SK-N-SH (cell line): ENCODE measurements around the gene CENPN. TPM values are rescaled to one million over a fixed set of nuclear protein-coding genes. Genes with fewer than 3 reads are reported as not detected.

Experiments
- CTCF ChIA-PET: fragments of 300-600, 350-600 bp; formaldehyde crosslinking; extraction: SDS; loops from one replicate; lab custom pipeline; 2021; lab: Yijun Ruan, JAX
- POLR2A ChIA-PET: fragments of 350-600 bp; sonication (Branson Sonifier 250); formaldehyde crosslinking; extraction: SDS; loops from one replicate; lab custom pipeline; 2020; ENCODE audit warnings: antibody characterized with exemption, inconsistent platforms; lab: Yijun Ruan, JAX
- DNase-seq: peaks from one replicate; pipeline ENCODE4 v3.0.0; 2012
- H2AFZ ChIP-seq: fragments of 200-600 bp; sonication (generic); 2 replicates; pipeline ENCODE4 v1.8.1; 2016; ENCODE audit warnings: antibody characterized with exemption, mild to moderate bottlenecking, low read depth
- H3F3A ChIP-seq: fragments of 200-600 bp; sonication (generic); replicated peaks from 2 replicates; pipeline ENCODE3; 2016; ENCODE audit warnings: antibody characterized with exemption, mild to moderate bottlenecking; ENCODE audit not compliant: insufficient read depth
- H3K27ac ChIP-seq, 2 experiments: fragments of 200-500 bp in 1 of 2; fragments of 200-600 bp in 1 of 2; sonication (Bioruptor generic) in 1 of 2; sonication (generic), shearing (Covaris generic) in 1 of 2; 2 replicates each; pipeline versions ENCODE4 v1.5.1 to v1.6.1; 2014 to 2016; ENCODE audit warnings: low read depth in 2 of 2, inconsistent platforms in 1 of 2, low read length in 1 of 2, mild to moderate bottlenecking in 1 of 2, mixed read lengths in 1 of 2
- H3K27me3 ChIP-seq: fragments of 200-600 bp; sonication (generic), shearing (Covaris generic); 2 replicates; pipeline ENCODE4 v1.6.1; 2016; ENCODE audit warnings: mixed run types; ENCODE audit not compliant: insufficient read depth
- H3K36me3 ChIP-seq, 2 experiments: fragments of 200-500 bp in 1 of 2; fragments of 200-600 bp in 1 of 2; sonication (Bioruptor generic) in 1 of 2; sonication (generic) in 1 of 2; replicated peaks in 1 of 2; 2 replicates each; pipeline versions ENCODE3 to v1.5.1; 2014 to 2016; ENCODE audit warnings: low read length in 1 of 2, mild to moderate bottlenecking in 1 of 2; ENCODE audit not compliant: insufficient read depth in 2 of 2, control insufficient read depth in 1 of 2
- H3K4me1 ChIP-seq, 2 experiments: fragments of 200-500 bp in 1 of 2; fragments of 200-600 bp in 1 of 2; sonication (Bioruptor generic) in 1 of 2; sonication (generic), shearing (Covaris generic) in 1 of 2; 2 replicates each; pipeline versions ENCODE4 v1.5.1 to v1.6.1; 2014 to 2016; ENCODE audit warnings: low read depth in 1 of 2, low read length in 1 of 2, mixed run types in 1 of 2; ENCODE audit not compliant: insufficient read depth in 2 of 2, control insufficient read depth in 1 of 2
- H3K4me2 ChIP-seq: fragments of 200-600 bp; sonication (generic), shearing (Covaris generic); 2 replicates; pipeline ENCODE4 v1.6.1; 2017; ENCODE audit warnings: mixed run types
- H3K4me3 ChIP-seq, 2 experiments: fragments of 200-500 bp in 1 of 2; fragments of 200-600 bp in 1 of 2; sonication (Bioruptor generic) in 1 of 2; sonication (generic), shearing (Covaris generic) in 1 of 2; 2 replicates each; pipeline versions ENCODE4 v1.5.1 to v1.8.1; 2014 to 2016; ENCODE audit warnings: low read depth in 2 of 2, inconsistent platforms in 1 of 2, low read length in 1 of 2, mild to moderate bottlenecking in 1 of 2, mixed read lengths in 1 of 2, moderate library complexity in 1 of 2
- H3K79me2 ChIP-seq: fragments of 200-600 bp; sonication (generic); 2 replicates; pipeline ENCODE4 v1.8.1; 2017; ENCODE audit warnings: mild to moderate bottlenecking; ENCODE audit not compliant: insufficient read depth
- H3K9ac ChIP-seq: fragments of 200-600 bp; sonication (generic); 2 replicates; pipeline ENCODE4 v1.6.1; 2017; ENCODE audit warnings: mixed run types
- H3K9me2 ChIP-seq: fragments of 200-600 bp; sonication (generic); 2 replicates; pipeline ENCODE4 v1.6.1; 2017; ENCODE audit warnings: mixed run types
- H3K9me3 ChIP-seq: fragments of 200-600 bp; sonication (generic); 2 replicates; pipeline ENCODE4 v1.6.1; 2017; ENCODE audit warnings: mixed run types, mild to moderate bottlenecking, moderate library complexity
- H4K20me1 ChIP-seq: fragments of 200-600 bp; sonication (generic); 2 replicates; pipeline ENCODE4 v1.6.1; 2017; ENCODE audit warnings: mild to moderate bottlenecking, mixed run types; ENCODE audit not compliant: insufficient read depth
- FOXM1 ChIP-seq: IDR thresholded peaks from 2 replicates; pipeline ENCODE4 v1.4.0; 2012; ENCODE audit warnings: low read depth, mild to moderate bottlenecking
- MEF2A ChIP-seq: IDR thresholded peaks from 2 replicates; pipeline ENCODE4 v1.4.0; 2012; ENCODE audit warnings: low read depth, borderline replicate concordance
- MXI1 ChIP-seq: IDR thresholded peaks from 2 replicates; pipeline ENCODE4 v1.6.1; 2012; ENCODE audit warnings: mild to moderate bottlenecking, low read depth, low read length, improper control_type of control experiment
- NRF1 ChIP-seq: IDR thresholded peaks from 2 replicates; pipeline ENCODE4 v1.6.1; 2012; ENCODE audit warnings: low read depth, mild to moderate bottlenecking, low read length
- TCF12 ChIP-seq: IDR thresholded peaks from 2 replicates; pipeline ENCODE4 v1.4.0; 2012
- TEAD4 ChIP-seq: IDR thresholded peaks from 2 replicates; pipeline ENCODE4 v1.4.0; 2012; ENCODE audit warnings: mild to moderate bottlenecking, borderline replicate concordance; ENCODE audit not compliant: insufficient read depth
- WGBS: methylation state at CpG from one replicate; pipeline ENCODE4 v1.1.6; 2017; ENCODE audit warnings: low lambda C conversion rate; 5-methylcytosine and 5-hydroxymethylcytosine counted together
- polyA plus RNA-seq, 3 experiments: library from polyadenylated mRNA; depleted of rRNA; stranded (reverse); fragments of >200 nt; gene quantifications; 2 replicates each; pipeline ENCODE4 v1.2.3, GENCODE V29; 2012
- TF ChIP-seq, protein P1 (sequence below): IDR thresholded peaks from 2 replicates; pipeline ENCODE4 v1.4.0; 2012; ENCODE audit warnings: low read depth
- TF ChIP-seq, protein P2 (sequence below): IDR thresholded peaks from 2 replicates; pipeline ENCODE4 v1.4.0; 2012; ENCODE audit warnings: low read depth, borderline replicate concordance
- TF ChIP-seq, protein P3 (sequence below): IDR thresholded peaks from 2 replicates; pipeline ENCODE4 v1.6.1; 2012; ENCODE audit warnings: mild to moderate bottlenecking, low read depth, low read length, moderate library complexity

The CENPN gene
- polyA plus RNA-seq, 1 of the 3 experiments (the other 2 are of a cell fraction): 35.3 TPM

DNA sequence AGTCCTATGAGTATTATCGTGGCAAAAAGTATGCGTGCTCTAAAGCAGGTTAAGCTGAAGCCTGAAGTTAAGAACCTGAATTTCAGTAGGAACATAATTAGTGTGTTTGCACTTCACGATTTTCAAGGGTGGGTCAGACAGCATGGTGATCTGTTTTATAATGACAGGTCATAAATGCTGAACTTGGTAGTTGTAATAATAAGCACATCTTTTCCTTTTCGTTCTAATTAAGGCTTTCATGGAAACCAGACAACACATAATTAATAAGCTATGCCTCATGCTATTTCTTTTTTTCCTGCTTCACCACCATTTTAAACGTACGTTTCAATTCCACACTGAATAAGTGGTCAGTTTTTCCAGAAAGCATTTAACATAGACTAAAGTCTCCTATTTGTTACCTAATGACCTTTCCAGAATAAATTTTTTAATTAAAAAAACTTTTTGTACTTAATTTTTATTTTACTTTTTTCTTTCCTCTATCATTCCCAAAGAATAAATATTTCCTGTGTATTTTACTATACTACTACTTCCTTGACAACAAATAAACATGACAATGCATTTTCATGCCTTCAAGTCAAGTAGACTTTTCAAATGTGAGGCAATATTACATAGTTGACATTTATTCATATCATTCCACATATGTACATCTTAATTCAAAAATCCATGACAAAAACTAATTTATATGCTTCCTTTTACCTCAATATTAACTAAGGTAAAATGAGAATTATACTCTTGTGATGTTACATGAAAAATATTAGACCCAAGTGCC lies 22.7 kb upstream of the CENPN start:
- no peak for TF ChIP-seq FOXM1
- peaks cover 0 to 5% of the 10 kb centered on the region in 2 experiments for H3K36me3 ChIP-seq
- POLR2A ChIA-PET: no interaction called here
- peaks cover 0 to 2% of the 10 kb centered on the region in 2 experiments; a peak in 1 of 4 replicates for H3K4me1 ChIP-seq
- no peaks in the 10 kb centered on the region for H3K9me2 ChIP-seq
- H3K9ac ChIP-seq: no peak overlapping the region
- H2AFZ ChIP-seq: no peak overlapping the region
- CTCF ChIA-PET: interaction anchor here (2.0 kb wide), 1 partner anchor 10 kb away, joined by 13 read pairs; no protein-coding TSS in a partner anchor
- WGBS: 90% methylated on average over 6 of the region's 6 CpGs
- no peak for DNase-seq
- no peaks in the 10 kb centered on the region for H3K27me3 ChIP-seq
- peaks cover 68% of the 10 kb centered on the region for H3K79me2 ChIP-seq
- no peak overlapping the region for H3K27ac ChIP-seq
- H3K4me3 ChIP-seq: no peak overlapping the region
- H3K9me3 ChIP-seq: no peaks in the 10 kb centered on the region
- no peaks in the 10 kb centered on the region for H4K20me1 ChIP-seq
- H3K4me2 ChIP-seq: no peak overlapping the region
- H3F3A ChIP-seq: no peaks in the 10 kb centered on the region

DNA sequence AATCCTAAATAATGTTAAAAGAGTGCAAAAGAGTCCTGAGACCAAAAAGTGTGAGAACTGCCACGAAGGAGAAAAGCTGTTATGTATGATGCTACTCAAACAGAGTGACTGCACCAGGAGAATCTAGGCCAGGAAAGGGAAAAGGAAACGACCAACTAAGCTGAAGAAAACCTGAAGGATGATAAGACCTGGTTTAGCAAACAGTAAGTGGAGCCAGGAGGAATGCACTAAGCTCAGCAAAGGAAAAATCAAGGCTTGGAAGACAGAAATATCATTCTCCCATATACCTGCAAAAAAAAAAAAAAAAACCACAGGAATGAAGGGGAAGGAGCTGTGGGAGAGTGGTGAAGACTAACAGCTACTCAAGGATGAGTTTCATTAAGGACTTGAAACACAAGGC lies 21.4 kb upstream of the CENPN start:
- Histone ChIP-seq H3K27ac (no peak overlapping the region), H4K20me1 (no peaks in the 10 kb centered on the region), H3K4me2 (no peak overlapping the region), H3K79me2 (peaks cover 74% of the 10 kb centered on the region), H3K36me3 (peaks cover 0 to 5% of the 10 kb centered on the region in 2 experiments), H3K4me3 (no peak overlapping the region), H3K9me3 (no peaks in the 10 kb centered on the region), H3K27me3 (no peaks in the 10 kb centered on the region), H2AFZ (no peak overlapping the region), H3K9me2 (no peaks in the 10 kb centered on the region), H3F3A (no peaks in the 10 kb centered on the region), H3K9ac (no peak overlapping the region), H3K4me1 (peaks cover 0 to 2% of the 10 kb centered on the region in 2 experiments; a peak in 1 of 4 replicates)
- DNase-seq: no peak
- no peak for TF ChIP-seq TCF12
- TF ChIP-seq, protein P1, sequence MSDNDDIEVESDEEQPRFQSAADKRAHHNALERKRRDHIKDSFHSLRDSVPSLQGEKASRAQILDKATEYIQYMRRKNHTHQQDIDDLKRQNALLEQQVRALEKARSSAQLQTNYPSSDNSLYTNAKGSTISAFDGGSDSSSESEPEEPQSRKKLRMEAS: no peak
- no peak for TF ChIP-seq TEAD4
- no peak for TF ChIP-seq FOXM1
- no peak for TF ChIP-seq NRF1
- TF ChIP-seq, protein P2, sequence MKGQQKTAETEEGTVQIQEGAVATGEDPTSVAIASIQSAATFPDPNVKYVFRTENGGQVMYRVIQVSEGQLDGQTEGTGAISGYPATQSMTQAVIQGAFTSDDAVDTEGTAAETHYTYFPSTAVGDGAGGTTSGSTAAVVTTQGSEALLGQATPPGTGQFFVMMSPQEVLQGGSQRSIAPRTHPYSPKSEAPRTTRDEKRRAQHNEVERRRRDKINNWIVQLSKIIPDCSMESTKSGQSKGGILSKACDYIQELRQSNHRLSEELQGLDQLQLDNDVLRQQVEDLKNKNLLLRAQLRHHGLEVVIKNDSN: no peak
- no peak for TF ChIP-seq MEF2A
- TF ChIP-seq MXI1: no peak
- TF ChIP-seq, protein P3, sequence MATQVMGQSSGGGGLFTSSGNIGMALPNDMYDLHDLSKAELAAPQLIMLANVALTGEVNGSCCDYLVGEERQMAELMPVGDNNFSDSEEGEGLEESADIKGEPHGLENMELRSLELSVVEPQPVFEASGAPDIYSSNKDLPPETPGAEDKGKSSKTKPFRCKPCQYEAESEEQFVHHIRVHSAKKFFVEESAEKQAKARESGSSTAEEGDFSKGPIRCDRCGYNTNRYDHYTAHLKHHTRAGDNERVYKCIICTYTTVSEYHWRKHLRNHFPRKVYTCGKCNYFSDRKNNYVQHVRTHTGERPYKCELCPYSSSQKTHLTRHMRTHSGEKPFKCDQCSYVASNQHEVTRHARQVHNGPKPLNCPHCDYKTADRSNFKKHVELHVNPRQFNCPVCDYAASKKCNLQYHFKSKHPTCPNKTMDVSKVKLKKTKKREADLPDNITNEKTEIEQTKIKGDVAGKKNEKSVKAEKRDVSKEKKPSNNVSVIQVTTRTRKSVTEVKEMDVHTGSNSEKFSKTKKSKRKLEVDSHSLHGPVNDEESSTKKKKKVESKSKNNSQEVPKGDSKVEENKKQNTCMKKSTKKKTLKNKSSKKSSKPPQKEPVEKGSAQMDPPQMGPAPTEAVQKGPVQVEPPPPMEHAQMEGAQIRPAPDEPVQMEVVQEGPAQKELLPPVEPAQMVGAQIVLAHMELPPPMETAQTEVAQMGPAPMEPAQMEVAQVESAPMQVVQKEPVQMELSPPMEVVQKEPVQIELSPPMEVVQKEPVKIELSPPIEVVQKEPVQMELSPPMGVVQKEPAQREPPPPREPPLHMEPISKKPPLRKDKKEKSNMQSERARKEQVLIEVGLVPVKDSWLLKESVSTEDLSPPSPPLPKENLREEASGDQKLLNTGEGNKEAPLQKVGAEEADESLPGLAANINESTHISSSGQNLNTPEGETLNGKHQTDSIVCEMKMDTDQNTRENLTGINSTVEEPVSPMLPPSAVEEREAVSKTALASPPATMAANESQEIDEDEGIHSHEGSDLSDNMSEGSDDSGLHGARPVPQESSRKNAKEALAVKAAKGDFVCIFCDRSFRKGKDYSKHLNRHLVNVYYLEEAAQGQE: no peak
- POLR2A ChIA-PET: no interaction called here
- CTCF ChIA-PET: interaction anchor here (1.2 to 2.5 kb wide), 2 partner anchors 11 to 19 kb away, joined by 6 to 10 read pairs; no protein-coding TSS in a partner anchor
- WGBS: 91% methylated on average over 2 of the region's 2 CpGs
